ENCODE results near the gene PALLD.

The PALLD gene

DNA sequence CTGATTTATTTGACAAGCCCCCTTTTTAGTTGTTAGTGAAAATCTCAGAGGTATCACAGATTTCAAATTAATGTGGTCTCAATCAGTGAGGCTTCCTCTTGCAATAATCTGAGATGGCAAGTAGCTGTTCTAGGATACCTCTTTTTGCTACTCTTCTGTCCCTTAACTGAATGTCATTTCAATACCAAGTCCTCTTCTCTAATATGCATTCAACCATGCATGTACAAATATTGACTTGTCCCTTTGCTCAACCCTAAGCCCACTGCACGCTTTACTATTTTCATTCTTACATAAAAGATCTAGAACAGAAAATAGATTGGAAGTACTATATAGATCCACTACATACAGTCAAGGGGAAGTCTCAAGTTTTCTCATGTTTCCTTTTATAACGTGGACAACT is 349.0 kb downstream of the PALLD start:
- TF ChIP-seq, protein P1, sequence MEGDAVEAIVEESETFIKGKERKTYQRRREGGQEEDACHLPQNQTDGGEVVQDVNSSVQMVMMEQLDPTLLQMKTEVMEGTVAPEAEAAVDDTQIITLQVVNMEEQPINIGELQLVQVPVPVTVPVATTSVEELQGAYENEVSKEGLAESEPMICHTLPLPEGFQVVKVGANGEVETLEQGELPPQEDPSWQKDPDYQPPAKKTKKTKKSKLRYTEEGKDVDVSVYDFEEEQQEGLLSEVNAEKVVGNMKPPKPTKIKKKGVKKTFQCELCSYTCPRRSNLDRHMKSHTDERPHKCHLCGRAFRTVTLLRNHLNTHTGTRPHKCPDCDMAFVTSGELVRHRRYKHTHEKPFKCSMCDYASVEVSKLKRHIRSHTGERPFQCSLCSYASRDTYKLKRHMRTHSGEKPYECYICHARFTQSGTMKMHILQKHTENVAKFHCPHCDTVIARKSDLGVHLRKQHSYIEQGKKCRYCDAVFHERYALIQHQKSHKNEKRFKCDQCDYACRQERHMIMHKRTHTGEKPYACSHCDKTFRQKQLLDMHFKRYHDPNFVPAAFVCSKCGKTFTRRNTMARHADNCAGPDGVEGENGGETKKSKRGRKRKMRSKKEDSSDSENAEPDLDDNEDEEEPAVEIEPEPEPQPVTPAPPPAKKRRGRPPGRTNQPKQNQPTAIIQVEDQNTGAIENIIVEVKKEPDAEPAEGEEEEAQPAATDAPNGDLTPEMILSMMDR (IDR thresholded peaks at IDR 0.05; ENCODE audit: low read depth, low read length), result no peak
- H3K4me3 ChIP-seq (ENCODE audit: low read depth, low read length), result no peak overlapping the region

DNA sequence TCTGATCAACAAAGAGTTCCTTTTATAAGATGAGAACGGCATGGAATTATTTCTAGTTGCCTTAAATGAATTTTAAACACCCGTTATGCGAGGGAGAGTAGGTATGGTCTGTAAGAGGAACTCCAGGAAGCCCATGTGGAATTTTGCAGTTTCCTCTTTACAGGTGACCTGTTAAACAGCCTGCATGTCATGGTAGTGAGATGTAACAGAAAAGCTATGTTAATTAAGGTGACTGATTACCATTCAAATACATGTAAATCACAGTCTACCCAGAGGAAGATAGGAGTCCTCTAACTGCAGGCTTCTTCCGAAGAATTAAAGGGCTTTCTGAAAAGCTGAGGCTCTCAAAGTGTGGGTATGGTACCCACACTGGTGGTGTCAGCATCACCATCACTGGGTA is 349.6 kb downstream of the PALLD start:
- TF ChIP-seq, protein P1 (IDR thresholded peaks at IDR 0.05; ENCODE audit: low read depth, low read length), result no peak
- H3K4me3 ChIP-seq (ENCODE audit: low read depth, low read length), result no peak overlapping the region

DNA sequence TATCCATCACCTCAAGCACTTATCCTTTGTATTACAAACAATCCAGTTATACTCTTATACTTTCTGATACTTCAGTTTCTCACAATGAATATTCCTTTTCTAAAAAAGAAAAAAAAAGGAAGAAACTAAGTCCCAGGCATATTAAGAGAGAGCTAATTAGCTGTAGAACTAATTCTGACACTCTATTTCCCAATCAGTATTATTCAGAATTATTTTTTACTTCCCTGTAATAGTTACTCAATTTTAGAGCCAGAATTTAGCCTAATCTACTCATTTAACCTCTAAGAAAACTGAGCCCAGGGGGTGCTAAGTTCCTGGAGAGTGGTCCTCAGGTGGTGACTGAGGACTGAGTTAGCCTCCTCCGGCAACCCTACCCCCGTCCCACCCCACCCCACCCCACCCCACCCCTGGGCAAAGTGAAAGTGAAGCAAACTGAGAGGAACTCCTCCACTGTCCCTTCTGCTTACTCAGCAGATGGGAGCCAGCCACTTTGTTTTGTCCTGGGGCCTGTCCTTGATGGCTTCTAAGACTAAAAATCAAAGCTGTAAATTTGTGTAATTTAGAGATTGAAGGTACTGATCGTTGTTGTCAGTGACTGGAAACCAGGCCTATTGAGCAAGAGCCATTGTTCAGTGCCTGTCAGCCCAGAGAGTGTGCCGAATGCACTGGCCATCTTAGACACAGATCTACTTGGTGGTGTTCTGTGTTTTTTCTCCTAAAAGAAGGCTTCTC is 351.1 kb downstream of the PALLD start:
- peak overlapping the region; percentile 48 for H3K4me3 ChIP-seq (ENCODE audit: low read depth, low read length)
- TF ChIP-seq, protein P1 (IDR thresholded peaks at IDR 0.05; ENCODE audit: low read depth, low read length), result no peak

DNA sequence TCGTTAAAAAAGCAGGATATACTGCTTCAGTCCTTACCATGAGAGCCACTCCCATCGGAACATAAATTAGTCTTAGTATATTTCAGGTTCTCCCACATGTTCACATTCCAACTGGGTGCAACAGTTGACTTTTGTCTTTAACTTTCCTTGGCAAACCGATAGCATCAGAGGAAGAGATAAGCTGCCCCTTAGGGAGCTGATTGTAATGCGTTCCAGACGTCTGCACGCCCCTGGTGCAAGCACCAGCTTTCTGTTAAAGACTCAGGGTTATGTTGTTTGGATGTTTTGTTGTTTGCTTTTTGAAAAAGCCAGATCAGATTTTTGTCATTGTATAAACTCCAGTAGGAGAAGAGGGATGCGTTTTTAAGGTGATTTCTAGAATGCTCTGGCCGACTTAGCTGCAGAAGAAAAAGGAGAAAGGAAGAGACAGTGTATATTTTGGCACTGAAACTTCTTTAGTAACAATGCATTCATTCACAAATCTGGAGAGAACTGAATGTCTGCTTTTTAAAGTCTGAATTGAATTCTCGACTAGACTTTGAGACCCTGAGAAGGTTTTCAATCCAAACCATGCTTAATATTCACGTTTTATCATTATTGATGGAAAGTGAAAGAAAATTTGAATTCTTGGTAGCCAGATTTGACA is 352.3 kb downstream of the PALLD start:
- TF ChIP-seq, protein P1 (IDR thresholded peaks at IDR 0.05; ENCODE audit: low read depth, low read length), result no peak
- peak overlapping the region; percentile 26; the same call in 1 of the 2 replicates for H3K4me3 ChIP-seq (ENCODE audit: low read depth, low read length)

DNA sequence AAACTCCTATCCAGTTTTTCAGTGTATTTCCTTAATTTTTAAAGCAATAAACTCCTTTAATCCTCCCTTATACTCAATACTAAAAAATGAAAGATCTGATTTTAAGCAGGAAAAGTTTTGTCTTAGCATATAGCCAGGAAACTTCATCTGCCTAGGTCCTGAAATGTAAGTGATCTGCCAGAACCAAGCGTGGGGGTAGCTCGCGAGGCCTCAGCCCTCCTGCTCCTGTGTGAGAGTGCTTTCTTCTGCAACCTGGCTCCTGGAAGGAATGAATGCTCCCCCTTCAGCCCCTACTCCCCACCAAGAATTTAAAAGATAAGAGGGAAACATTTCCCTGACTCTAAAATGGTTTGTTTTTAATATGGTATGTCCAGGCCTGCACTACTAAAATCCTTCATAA is 353.1 kb downstream of the PALLD start:
- TF ChIP-seq, protein P1 (IDR thresholded peaks at IDR 0.05; ENCODE audit: low read depth, low read length), result no peak
- H3K4me3 ChIP-seq (ENCODE audit: low read depth, low read length), result no peak overlapping the region

DNA sequence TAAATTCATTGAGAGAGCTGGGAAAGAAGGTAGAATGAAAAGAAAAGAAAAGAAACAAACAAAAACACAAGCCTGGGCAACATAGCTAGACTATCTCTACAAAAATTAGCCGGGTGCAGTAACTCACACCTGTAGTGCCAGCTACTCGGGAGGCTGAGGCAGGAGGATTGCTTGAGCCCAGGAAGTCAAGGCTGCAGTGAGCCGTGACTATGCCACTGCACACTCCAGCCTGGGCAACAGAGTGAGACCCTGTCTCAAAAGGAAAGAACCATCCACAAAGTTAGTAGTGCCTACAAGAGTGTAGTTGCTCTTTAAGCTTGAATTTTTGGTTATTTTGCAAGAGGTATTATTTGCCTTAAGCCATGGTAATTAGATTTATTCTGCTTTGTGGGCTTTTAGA is 355.5 kb downstream of the PALLD start:
- H3K4me3 ChIP-seq (ENCODE audit: low read depth, low read length), result no peak overlapping the region
- TF ChIP-seq, protein P1 (IDR thresholded peaks at IDR 0.05; ENCODE audit: low read depth, low read length), result no peak

All from WI38 (cell line).